HT1080 (cell line): ENCODE measurements around the gene PATE2. TPM values are rescaled to one million over a fixed set of nuclear protein-coding genes. Genes with fewer than 3 reads are reported as not detected.

Experiments
- total RNA-seq: library from RNA; depleted of rRNA; stranded (reverse); fragments of >200 nt; shearing (Covaris generic); gene quantifications from 2 replicates; pipeline ENCODE4 v1.2.3, GENCODE V29; 2014; rRNA removed

PATE2 gene
- total RNA-seq, 1 experiment from 2014 or later: not detected

Other genes with a start within 250 kb of the PATE2 start
- 177 and 227 TPM in 2 replicates for gene EI24, start 209.4 kb downstream of the PATE2 start, total RNA-seq
- 145 and 199 TPM in 2 replicates for gene STT3A, start 186.0 kb downstream of the PATE2 start, total RNA-seq
- gene CHEK1, start 153.7 kb downstream of the PATE2 start, total RNA-seq: 43.9 and 52.7 TPM in 2 replicates
- gene ACRV1, start 98.0 kb downstream of the PATE2 start, total RNA-seq: 0.10 TPM in 1 of 2 replicates, not detected in the other
- not detected in 2 replicates for gene PATE1, start 32.5 kb downstream of the PATE2 start, total RNA-seq
- not detected in 2 replicates for gene PATE3, start 9.3 kb upstream of the PATE2 start, total RNA-seq
- gene PATE4, start 54.5 kb upstream of the PATE2 start, total RNA-seq: not detected in 2 replicates
- gene HYLS1, start 108.8 kb upstream of the PATE2 start, total RNA-seq: 21.3 and 23.9 TPM in 2 replicates
- gene PUS3, start 124.4 kb upstream of the PATE2 start, total RNA-seq: 26.2 and 35.7 TPM in 2 replicates
- not detected in 2 replicates for gene DDX25, start 125.7 kb upstream of the PATE2 start, total RNA-seq
- not detected in 2 replicates for gene VSIG10L2, start 167.2 kb upstream of the PATE2 start, total RNA-seq